Posterior cingulate gyrus (tissue), 11 donors: Measurements from ENCODE around the gene MEGF11.
"Not testable (repeated sequence)": the region's sequence is repeated elsewhere in the genome, so short reads cannot be mapped to it uniquely, and the experiment has no call there.

ENCODE experiments used
- DNase-seq, 10 donors: peaks; one replicate each; pipeline versions ENCODE4 v3.0.0 to v3.0.0-alpha.2; 2020 to 2021; ENCODE audit warnings: mixed read lengths in 3 of 10
- intact Hi-C: fragments of 100-400 bp; cut with DNase I; formaldehyde crosslinking; loops from one replicate; pipeline ENCODE4 v1.15.1; 2023

Gene MEGF11

DNA sequence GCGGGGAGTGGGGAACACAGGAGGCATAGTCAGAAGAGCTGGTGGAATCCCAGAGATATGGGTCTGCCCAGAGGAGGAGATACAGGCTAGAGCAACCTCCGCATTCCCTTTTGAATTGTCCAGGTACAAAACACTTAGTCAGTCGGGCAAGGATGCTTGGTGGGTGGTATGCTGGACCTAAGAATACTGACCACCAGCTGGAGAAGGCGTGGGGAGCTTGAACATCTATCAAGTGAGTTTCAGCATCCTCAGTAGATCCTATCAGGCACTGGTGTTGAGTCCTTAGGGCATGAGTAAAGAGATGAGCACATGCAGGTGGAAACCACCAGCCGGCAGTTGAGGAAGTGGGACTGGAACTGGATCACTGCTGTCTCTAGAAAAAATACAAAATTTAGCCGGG lies 25.1 kb upstream of the MEGF11 start:
- DNase-seq = no peak
- intact Hi-C loops = no loop called here

GRCh38 chr15:66278056-66278455 lies 24.5 kb upstream of the MEGF11 start:
- DNase-seq = no peak
- intact Hi-C loops = no loop called here

DNA sequence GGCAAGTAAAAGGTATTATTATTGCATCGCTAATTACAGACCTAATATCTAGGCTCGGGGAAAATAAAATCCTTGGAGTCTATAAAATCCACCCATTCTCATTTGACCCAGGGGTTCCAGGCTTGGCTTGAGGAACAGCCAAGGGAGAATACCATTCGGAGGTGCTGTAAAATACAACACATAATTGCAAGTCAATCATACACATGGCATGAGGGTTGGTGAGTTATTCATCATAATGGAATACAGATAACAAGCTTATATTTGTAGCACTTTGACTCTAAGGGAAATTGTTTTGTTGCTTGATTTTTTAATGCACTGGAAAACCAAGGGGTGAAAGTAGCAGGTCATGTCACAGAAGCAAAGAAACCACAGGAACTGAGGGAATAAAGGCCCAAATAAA lies 23.0 kb upstream of the MEGF11 start:
- intact Hi-C loops = no loop called here
- DNase-seq = no peak

- no peak for DNase-seq
- intact Hi-C loops = no loop called here
These were observed 21.8 kb upstream of the MEGF11 start for GRCh38 chr15:66275352-66275751.

DNA sequence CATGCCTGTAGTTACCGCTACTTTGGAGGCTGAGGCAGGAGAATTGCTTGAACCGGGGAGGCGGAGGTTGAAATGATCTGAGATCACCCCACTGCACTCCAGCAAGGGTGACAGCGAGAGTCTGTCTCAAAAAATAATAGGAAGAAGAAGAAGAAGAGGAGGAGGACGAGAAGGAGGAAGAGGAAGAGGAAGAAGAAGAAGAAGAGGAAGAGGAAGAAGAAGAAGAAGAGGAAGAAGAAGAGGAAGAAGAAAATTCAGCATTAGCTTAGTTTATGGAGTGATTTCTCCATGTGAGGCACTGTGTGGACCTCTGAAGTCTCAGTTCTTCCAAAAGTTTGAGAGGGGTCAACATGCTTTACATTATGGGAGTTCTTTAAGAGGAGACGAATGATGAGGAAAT lies 17.4 kb upstream of the MEGF11 start:
- DNase-seq = no peak
- intact Hi-C loops = no loop called here

DNA sequence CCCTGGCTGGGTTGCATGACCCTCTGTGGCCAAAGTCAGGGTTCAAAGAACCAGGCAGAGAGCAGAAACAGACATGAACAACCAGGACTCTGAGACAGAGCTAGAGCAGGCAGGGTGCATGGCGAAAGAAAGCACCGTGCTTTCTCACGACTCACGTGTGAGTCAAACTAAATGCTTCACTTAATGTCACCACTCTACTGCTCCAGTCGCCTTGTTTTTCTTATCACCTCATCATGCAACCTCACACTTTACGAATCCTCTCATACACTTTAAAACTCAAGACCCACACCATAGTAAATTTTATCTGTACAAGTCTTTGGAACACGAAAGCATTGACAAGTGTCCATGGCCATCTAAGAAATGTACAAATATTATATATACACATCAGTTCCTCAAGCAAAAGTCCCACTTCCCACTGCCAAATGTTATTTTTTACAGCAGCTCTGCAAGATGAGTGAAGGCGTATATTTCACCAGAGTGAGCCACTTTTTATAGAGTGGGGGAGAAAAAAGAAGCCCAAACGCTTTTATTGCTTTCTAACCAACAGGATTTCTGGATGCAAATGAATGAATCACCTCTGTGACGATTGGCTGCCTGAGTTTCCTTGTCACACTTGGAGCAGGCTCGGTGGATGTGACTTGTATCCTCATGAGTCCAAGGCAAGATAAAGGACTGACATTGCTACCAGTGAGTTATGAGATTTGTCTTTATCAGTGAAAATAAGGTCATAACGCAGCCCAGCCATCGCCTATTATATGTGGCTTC lies 16.0 kb upstream of the MEGF11 start:
- intact Hi-C loops = no loop called here
- DNase-seq = peak in 2 of 10 donors; percentile 40 to 77

GRCh38 chr15:66264859-66265513 lies 11.4 kb upstream of the MEGF11 start:
- intact Hi-C loops = no loop called here
- peak in 1 of 10 donors; percentile 73 for DNase-seq

DNA sequence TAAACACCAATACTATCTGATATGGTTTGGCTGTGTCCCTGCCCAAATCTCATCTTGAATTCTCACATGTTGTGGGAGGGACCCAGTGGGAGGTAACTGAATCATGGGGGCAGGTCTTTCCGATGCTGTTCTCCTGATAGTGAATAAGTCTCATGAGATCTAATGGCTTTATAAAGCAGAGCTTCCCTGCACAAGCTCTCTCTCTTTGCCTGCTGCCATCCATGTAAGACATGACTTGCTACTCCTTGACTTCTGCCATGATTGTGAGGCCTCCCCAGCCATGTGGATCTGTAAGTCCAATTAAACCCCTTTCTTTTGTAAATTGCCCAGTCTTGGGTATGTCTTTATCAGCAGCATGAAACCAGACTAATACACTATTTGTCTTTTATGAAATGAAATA lies 9.3 kb upstream of the MEGF11 start:
- DNase-seq, intact Hi-C loops: not testable (repeated sequence)

- no peak for DNase-seq
- intact Hi-C loops = no loop called here
These were observed 7.5 kb upstream of the MEGF11 start for GRCh38 chr15:66261056-66261455.

DNA sequence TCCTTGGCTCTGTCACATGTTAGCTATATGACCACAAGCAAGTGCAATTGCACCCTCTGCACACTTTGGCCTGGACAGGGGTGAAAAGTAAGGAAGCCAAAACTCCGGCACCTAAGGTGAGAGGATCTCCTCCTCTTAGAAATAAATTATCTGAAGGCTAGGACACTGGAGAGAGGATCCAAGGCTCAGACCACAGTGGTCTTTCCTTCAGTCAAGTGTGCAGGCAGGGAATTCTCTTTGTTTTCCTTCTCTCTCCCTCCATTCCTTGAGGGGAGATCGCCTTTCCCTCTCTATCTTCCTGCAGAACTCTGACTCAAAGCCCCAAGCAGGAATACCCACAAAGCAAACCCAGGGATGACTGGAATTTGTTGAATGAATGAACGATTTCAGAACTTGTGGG lies 3.1 kb upstream of the MEGF11 start:
- DNase-seq = no peak
- intact Hi-C loops = no loop called here

GRCh38 chr15:66254951-66255676 lies 1.6 kb upstream of the MEGF11 start:
- intact Hi-C loops = no loop called here
- no peak for DNase-seq

GRCh38 chr15:66254089-66254950 lies 770 bp upstream of the MEGF11 start:
- intact Hi-C loops = no loop called here
- DNase-seq = peak in 1 of 10 donors; percentile 76

DNA sequence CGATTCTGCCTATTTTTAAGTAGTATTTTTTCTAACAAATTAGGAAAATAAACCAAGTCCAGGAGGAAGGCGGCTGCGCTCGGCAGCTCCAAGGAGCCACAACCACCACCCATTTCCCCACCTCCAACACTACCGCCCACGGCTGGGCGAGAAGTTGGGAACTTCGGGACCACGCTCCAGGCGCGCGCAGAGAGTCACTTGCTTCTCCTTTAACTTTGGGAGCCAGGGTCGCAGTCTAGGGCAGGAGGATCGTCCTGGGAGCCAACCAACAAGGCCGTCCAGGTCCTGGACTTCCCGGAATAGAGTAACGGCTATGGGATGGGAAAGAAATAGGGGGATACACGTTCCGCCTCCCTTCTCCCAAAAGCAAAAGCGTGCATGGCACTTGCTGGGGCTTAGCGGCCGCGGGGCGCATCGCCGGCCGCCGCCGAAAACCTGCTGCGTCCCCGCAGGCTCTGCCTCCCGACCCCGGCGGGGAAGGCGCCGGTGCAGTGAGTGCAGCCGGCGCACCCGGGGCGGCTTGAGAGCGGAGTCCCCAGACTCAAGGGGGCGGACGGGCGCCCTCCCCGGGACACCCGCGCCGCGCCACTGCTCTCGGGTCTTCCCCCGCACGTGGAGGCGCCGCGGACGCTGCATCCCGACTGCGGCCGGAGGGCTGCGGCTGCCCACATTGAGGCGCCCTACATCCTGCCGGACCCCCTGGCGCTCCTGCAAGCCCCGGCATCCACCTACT lies 699 bp downstream of the MEGF11 start:
- peak in 1 of 10 donors; percentile 78 for DNase-seq
- intact Hi-C loops = loop anchor here (2.0 kb wide), 1 partner anchor 34 kb away; no protein-coding TSS in a partner anchor

GRCh38 chr15:66251790-66252684 lies 1.5 kb downstream of the MEGF11 start:
- intact Hi-C loops = loop anchor here (2.0 kb wide), 1 partner anchor 35 kb away; no protein-coding TSS in a partner anchor
- DNase-seq = peak; percentile 34 to 94 (median 64)

GRCh38 chr15:66251065-66251789 lies 2.3 kb downstream of the MEGF11 start:
- no peak for DNase-seq
- intact Hi-C loops = no loop called here

- intact Hi-C loops = no loop called here
- DNase-seq = no peak
These were observed 3.9 kb downstream of the MEGF11 start for GRCh38 chr15:66249605-66250174.

GRCh38 chr15:66246937-66247336 lies 6.6 kb downstream of the MEGF11 start:
- DNase-seq = no peak
- intact Hi-C loops = no loop called here

DNA sequence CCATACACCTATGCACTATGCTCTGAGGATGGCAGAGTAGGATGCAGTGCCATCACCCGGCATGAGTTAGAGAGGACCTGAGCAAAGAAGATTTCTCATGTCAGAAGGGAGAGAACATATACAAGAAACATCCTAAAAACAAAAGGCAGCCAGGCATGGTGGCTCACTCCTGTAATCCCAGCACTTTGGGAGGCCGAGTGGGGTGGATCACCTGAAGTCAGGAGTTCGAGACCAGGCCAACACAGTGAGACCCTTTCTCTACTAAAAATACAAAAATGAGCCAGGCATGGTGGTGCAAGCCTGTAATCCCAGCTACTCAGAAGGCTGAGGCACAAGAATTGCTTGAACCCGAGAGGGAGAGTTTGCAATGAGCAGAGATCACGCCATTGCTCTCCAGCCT lies 7.7 kb downstream of the MEGF11 start:
- intact Hi-C loops, DNase-seq: not testable (repeated sequence)
